RWPE1 (cell line): ENCODE data around the gene UBE2D2.

Experiments used
- CTCF ChIA-PET: fragments of 350-600 bp; sonication (Branson Sonifier 250); formaldehyde crosslinking; extraction: SDS; loops from one replicate; lab custom pipeline; 2021; lab: Yijun Ruan, JAX
- POLR2A ChIA-PET: fragments of 400-600 bp; formaldehyde crosslinking; extraction: SDS; loops from one replicate; lab custom pipeline; 2020; ENCODE audit warnings: antibody characterized with exemption; ENCODE audit not compliant: low non-redundant PET; lab: Yijun Ruan, JAX
- DNase-seq: peaks from one replicate; pipeline ENCODE4 v3.0.0; 2012; ENCODE audit warnings: low spot score
- H3K27ac ChIP-seq: fragments of 450-650 bp; 2 replicates; pipeline ENCODE4 v1.5.1; 2017
- TF ChIP-seq, protein P1 (sequence below): fragments of 450-650 bp; conservative IDR thresholded peaks from 2 replicates; pipeline ENCODE4 v1.5.1; 2017; ENCODE audit warnings: low read depth, mild to moderate bottlenecking

UBE2D2 gene

DNA sequence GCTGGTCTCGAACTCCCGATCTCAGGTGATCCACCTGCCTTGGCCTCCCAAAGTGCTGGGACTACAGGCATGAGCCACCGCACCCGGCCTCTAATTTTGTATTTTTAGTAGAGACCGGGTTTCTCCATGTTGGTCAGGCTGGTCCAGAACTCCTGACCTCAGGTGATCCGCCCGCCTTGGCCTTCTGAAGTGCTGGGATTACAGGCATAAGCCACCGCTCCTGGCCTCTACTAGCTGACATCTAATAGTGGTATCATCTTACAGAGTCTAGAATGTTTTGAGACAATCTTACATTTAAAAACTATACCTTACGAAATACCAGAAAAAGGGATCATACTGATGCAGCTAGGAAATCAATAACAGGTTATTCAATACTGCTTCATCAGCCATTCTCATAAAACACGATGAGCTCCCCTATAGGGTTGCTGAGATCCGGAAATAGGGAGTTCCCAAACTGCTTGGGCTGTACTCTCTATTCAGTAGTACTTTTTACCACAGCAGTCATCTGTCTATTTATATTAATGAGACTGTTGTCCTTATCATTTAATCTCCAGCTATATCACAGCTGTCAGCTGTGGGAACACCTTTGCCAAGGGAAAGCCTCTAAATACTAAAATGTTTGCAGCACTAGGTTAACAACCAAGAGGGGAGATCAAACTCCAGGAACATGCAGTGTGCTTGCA is 8.1 kb upstream of the UBE2D2 start:
- ChIA-PET CTCF (interaction anchor here (1.2 kb wide), 1 partner anchor 157 kb away, joined by 3 read pairs; no protein-coding TSS in a partner anchor), POLR2A (interaction anchor here (0.5 to 0.7 kb wide), 2 partner anchors 117 to 788 kb away, joined by 3 to 7 read pairs; no protein-coding TSS in a partner anchor)
- TF ChIP-seq, protein P1, sequence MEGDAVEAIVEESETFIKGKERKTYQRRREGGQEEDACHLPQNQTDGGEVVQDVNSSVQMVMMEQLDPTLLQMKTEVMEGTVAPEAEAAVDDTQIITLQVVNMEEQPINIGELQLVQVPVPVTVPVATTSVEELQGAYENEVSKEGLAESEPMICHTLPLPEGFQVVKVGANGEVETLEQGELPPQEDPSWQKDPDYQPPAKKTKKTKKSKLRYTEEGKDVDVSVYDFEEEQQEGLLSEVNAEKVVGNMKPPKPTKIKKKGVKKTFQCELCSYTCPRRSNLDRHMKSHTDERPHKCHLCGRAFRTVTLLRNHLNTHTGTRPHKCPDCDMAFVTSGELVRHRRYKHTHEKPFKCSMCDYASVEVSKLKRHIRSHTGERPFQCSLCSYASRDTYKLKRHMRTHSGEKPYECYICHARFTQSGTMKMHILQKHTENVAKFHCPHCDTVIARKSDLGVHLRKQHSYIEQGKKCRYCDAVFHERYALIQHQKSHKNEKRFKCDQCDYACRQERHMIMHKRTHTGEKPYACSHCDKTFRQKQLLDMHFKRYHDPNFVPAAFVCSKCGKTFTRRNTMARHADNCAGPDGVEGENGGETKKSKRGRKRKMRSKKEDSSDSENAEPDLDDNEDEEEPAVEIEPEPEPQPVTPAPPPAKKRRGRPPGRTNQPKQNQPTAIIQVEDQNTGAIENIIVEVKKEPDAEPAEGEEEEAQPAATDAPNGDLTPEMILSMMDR: no peak
- no peak for DNase-seq
- no peak overlapping the region for H3K27ac ChIP-seq

DNA sequence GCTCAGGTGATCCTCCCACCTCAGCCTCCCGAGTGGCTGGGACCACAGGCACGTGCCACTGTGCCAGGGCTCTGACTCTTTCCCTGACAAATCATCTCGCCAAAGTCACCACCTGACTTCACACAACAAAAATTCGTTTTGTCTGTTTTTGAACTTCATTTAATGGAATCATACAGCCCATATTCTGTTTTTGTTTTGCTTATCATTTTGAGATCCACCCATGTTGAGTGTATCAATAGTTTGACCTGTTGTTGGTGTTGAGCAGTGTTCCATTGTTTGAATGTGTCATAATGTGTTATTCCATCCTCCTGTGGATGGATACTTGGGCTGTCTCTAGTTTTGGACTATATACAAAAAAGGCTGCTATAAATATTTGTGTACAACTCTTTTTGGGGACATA is 6.9 kb upstream of the UBE2D2 start:
- POLR2A ChIA-PET: no interaction called here
- TF ChIP-seq, protein P1: no peak
- CTCF ChIA-PET: no interaction called here
- no peak overlapping the region for H3K27ac ChIP-seq
- no peak for DNase-seq

DNA sequence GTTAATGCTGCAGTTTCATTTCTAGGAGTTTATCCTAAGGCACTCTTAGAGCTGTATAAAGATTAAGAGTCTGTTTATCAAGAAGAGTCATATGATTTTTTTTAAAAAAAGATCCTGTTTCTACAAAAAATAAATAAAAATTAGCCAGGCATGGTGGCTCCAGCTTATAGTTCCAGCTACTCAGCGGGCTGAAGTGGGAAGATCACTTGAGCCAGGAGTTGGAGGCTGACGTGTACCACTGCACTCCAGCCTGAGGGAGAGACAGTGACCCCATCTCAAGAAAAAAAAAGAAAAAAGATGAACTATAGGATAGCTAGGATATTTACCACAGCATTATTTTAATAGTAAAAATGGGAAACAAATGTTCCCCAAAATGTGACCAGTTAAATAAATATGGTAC is 3.3 kb upstream of the UBE2D2 start:
- no peak for DNase-seq
- H3K27ac ChIP-seq: peak overlapping the region; percentile 12; the same call in 1 of the 2 replicates
- TF ChIP-seq, protein P1: no peak
- CTCF ChIA-PET: interaction anchor here (1.0 kb wide), 1 partner anchor 44 kb away, joined by 4 read pairs; no protein-coding TSS in a partner anchor
- POLR2A ChIA-PET: no interaction called here

DNA sequence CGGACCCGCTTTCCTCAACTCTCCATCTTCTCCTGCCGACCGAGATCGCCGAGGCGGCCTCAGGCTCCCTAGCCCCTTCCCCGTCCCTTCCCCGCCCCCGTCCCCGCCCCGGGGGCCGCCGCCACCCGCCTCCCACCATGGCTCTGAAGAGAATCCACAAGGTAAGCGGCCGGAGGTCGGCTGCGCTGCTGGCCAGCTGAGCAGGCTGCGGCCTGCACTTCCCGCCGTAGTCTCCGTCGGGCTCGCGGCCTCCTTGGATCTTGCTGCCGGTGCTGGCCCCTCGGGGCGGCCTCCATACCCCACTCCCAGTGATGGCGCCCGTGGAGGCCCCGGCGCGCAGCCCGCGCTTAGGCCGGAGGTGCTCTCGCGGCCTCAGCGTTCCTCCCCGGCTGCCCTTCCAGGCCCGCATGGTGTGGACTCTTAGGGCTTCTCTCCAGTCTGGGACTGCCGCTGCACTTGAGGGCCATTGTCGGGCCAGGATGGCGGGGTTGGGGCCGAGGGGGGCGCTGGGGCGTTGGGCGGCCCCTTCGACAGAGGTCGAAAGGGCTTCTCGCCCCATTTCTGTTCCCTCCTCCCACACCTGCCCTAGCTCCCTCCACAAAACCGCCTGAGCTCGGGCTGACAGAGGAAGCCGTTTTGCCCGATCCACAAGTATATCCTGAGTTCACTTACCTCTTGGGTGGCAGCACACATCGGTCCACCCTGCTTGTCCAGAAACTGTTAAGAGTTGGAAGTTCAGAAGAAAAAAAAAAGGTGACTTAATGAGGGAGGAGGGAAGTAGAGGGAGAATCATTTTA is 714 bp downstream of the UBE2D2 start:
- CTCF ChIA-PET: no interaction called here
- TF ChIP-seq, protein P1: no peak
- peak overlapping the region; percentile 96 for H3K27ac ChIP-seq
- DNase-seq: peak; percentile 69
- POLR2A ChIA-PET: interaction anchor here (0.5 to 0.7 kb wide), 8 partner anchors 12 to 1014 kb away, joined by 3 to 12 read pairs (median 4); no protein-coding TSS in a partner anchor

DNA sequence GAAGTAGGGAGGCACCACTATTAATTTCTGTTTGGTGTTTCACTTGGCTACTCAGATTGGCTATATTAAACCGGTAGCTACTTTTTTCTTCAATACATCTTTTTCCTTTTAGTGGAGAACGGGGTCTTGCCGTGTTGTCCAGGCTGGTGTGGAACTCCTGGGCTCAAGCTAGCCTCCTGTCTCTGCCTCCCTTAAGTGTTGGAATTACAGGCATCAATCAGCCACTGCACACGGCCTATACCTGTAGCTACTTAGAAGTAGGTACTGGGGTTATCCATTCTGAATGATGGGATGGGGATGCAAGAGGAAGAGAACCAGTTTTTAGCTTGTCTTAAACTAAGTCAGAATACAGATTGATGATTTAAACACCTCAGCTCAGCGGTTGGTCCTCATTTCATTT is 1.7 kb downstream of the UBE2D2 start:
- TF ChIP-seq, protein P1: no peak
- ChIA-PET CTCF (interaction anchor here (0.6 to 1.0 kb wide), 6 partner anchors 11 to 1031 kb away, joined by 3 to 6 read pairs (median 4); no protein-coding TSS in a partner anchor), POLR2A (interaction anchor here (0.7 kb wide), 2 partner anchors 13 to 24 kb away, joined by 3 read pairs; no protein-coding TSS in a partner anchor)
- no peak for DNase-seq
- no peak overlapping the region for H3K27ac ChIP-seq
